Mucosa of descending colon (tissue), 3 donors: ENCODE results near the gene FAM219A. TPM values are rescaled to one million over a fixed set of nuclear protein-coding genes. Genes with fewer than 3 reads are reported as not detected.

ENCODE experiments used
- ATAC-seq: fragments of 200-7000 bp; cut with Tn5 transposase; one replicate; pipeline ENCODE4 v1.9.1; 2020; ENCODE audit warnings: mild to moderate bottlenecking, moderate library complexity
- DNase-seq, 3 donors: peaks; one replicate each; pipeline ENCODE4 v3.0.0-alpha.2; 2020
- H3K36me3 ChIP-seq: fragments of 200-600 bp; one replicate; pipeline ENCODE4 v1.8.0; 2021; ENCODE audit warnings: low read depth, mild to moderate bottlenecking
- H3K4me1 ChIP-seq: fragments of 200-600 bp; one replicate; pipeline ENCODE4 v1.8.0; 2021; ENCODE audit warnings: low read depth, mild to moderate bottlenecking
- H3K4me3 ChIP-seq: fragments of 200-600 bp; one replicate; pipeline ENCODE4 v1.8.0; 2021; ENCODE audit warnings: mild to moderate bottlenecking
- H3K9me3 ChIP-seq: fragments of 200-600 bp; one replicate; pipeline ENCODE4 v1.8.0; 2021; ENCODE audit warnings: mild to moderate bottlenecking
- CTCF ChIP-seq: fragments of 200-600 bp; IDR thresholded peaks from one replicate; pipeline ENCODE4 v1.8.0; 2022; ENCODE audit warnings: antibody characterized with exemption, mild to moderate bottlenecking
- intact Hi-C, 2 donors: fragments of 100-400 bp; cut with DNase I in 1 of 2; cut with micrococcal nuclease in 1 of 2; formaldehyde crosslinking; loops; one replicate each; pipeline versions ENCODE4 v1.11.0 to v1.11.1; 2022; cut with DNase I, micrococcal nuclease
- total RNA-seq, 3 donors: library from RNA; stranded (reverse); fragmentation: NEBNext Ultra II Directional in 2 of 3; extraction: Animal tissue kit (Norgen Biotek cat#: 25700) in 2 of 3; gene quantifications; one replicate each; pipeline versions ENCODE4 v1.2.1 to v1.2.4, GENCODE V29; 2021 to 2023
- donor health status: DM: no; HTN: no; CAD: no; lungs with moderate emphysema.
- donor health status: DM: no; HTN: no; CAD: no.
- donor health status: DM: no; HTN: yes; CAD: no.

FAM219A gene
- total RNA-seq, 3 donors from 2014 or later = 5.1 to 20.8 (median 8.6) TPM

GRCh38 chr9:34451545-34451944 lies 6.8 kb downstream of the FAM219A start:
- no peak for TF ChIP-seq CTCF
- Histone ChIP-seq H3K36me3 (no peaks in the 10 kb centered on the region), H3K9me3 (no peaks in the 10 kb centered on the region), H3K4me1 (peaks cover under 1% of the 10 kb centered on the region), H3K4me3 (no peak overlapping the region)
- DNase-seq (no peak), ATAC-seq (no peak)
- intact Hi-C loops = no loop called here

GRCh38 chr9:34451135-34451534 lies 7.2 kb downstream of the FAM219A start:
- no peaks in the 10 kb centered on the region for H3K36me3 ChIP-seq
- no peaks in the 10 kb centered on the region for H3K9me3 ChIP-seq
- ATAC-seq = no peak
- no peaks in the 10 kb centered on the region for H3K4me1 ChIP-seq
- TF ChIP-seq CTCF = no peak
- intact Hi-C loops = no loop called here
- DNase-seq = no peak
- no peak overlapping the region for H3K4me3 ChIP-seq

- DNase-seq (no peak), ATAC-seq (no peak)
- Histone ChIP-seq H3K36me3 (no peaks in the 10 kb centered on the region), H3K4me3 (no peak overlapping the region), H3K9me3 (no peaks in the 10 kb centered on the region), H3K4me1 (no peaks in the 10 kb centered on the region)
- no peak for TF ChIP-seq CTCF
- intact Hi-C loops = no loop called here
Measured at GRCh38 chr9:34450644-34451043, 7.7 kb downstream of the FAM219A start.

GRCh38 chr9:34446951-34447350 lies 11.4 kb downstream of the FAM219A start:
- H3K9me3 ChIP-seq = no peaks in the 10 kb centered on the region
- intact Hi-C loops = loop anchor here in 1 of 2 donors (10.0 kb wide), 1 partner anchor 58 kb away; no protein-coding TSS in a partner anchor
- H3K4me1 ChIP-seq = no peaks in the 10 kb centered on the region
- DNase-seq (no peak), ATAC-seq (no peak)
- H3K36me3 ChIP-seq = no peaks in the 10 kb centered on the region
- TF ChIP-seq CTCF = no peak
- no peak overlapping the region for H3K4me3 ChIP-seq

- no peak for TF ChIP-seq CTCF
- Histone ChIP-seq H3K36me3 (no peaks in the 10 kb centered on the region), H3K9me3 (no peaks in the 10 kb centered on the region), H3K4me3 (no peak overlapping the region), H3K4me1 (no peaks in the 10 kb centered on the region)
- ATAC-seq = no peak
- no peak for DNase-seq
- intact Hi-C loops = loop anchor here in 1 of 2 donors (10.0 kb wide), 1 partner anchor 58 kb away; no protein-coding TSS in a partner anchor
Measured at GRCh38 chr9:34446468-34446891, 11.9 kb downstream of the FAM219A start.

- no peak for DNase-seq
- H3K4me1 ChIP-seq = no peaks in the 10 kb centered on the region
- no peak overlapping the region for H3K4me3 ChIP-seq
- no peak for ATAC-seq
- intact Hi-C loops = loop anchor here in 1 of 2 donors (10.0 kb wide), 1 partner anchor 61 kb away; no protein-coding TSS in a partner anchor
- H3K9me3 ChIP-seq = no peaks in the 10 kb centered on the region
- H3K36me3 ChIP-seq = no peaks in the 10 kb centered on the region
- TF ChIP-seq CTCF = no peak
Measured at GRCh38 chr9:34443976-34444375, 14.4 kb downstream of the FAM219A start.
